ELF-1 (cell line): Measurements from ENCODE around the gene TNFRSF21.
"Not testable (repeated sequence)": the region's sequence is repeated elsewhere in the genome, so short reads cannot be mapped to it uniquely, and the experiment has no call there.

Source experiments
- DNase-seq: peaks from one replicate; pipeline ENCODE4 v3.0.0-alpha.2; 2016; ENCODE audit warnings: low read depth, low spot score

Gene TNFRSF21

DNA sequence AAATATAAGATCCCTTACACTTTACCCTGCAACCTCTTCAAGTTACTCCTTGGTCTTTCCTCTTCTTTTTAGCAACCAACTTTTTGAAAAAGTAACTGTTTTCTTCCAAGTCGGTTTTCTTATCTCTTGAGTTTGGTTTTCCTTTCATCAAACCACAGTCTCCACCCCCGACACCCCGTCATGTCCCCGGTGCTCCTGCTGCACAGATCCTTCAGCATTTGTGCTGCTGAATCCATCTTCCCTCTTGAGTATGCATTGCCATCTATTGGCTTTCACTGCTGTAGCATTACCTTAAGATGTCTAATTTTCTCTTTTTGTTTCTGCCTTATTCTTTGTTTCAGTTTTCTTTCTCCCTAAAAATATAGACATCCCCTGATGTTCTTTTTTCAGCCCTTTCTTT, 11.9 kb upstream of the TNFRSF21 start:
- no peak for DNase-seq

- DNase-seq, result no peak
These were observed 10.2 kb upstream of the TNFRSF21 start for GRCh38 chr6:47319867-47320266.

- DNase-seq, result no peak
These were observed 9.7 kb upstream of the TNFRSF21 start for GRCh38 chr6:47319382-47319781.

- DNase-seq, result no peak
These were observed 8.7 kb upstream of the TNFRSF21 start for GRCh38 chr6:47318236-47318989.

GRCh38 chr6:47315181-47315580, 5.5 kb upstream of the TNFRSF21 start:
- DNase-seq, result not testable (repeated sequence)

- no peak for DNase-seq
These were observed 401 bp upstream of the TNFRSF21 start for GRCh38 chr6:47310131-47310480.

DNA sequence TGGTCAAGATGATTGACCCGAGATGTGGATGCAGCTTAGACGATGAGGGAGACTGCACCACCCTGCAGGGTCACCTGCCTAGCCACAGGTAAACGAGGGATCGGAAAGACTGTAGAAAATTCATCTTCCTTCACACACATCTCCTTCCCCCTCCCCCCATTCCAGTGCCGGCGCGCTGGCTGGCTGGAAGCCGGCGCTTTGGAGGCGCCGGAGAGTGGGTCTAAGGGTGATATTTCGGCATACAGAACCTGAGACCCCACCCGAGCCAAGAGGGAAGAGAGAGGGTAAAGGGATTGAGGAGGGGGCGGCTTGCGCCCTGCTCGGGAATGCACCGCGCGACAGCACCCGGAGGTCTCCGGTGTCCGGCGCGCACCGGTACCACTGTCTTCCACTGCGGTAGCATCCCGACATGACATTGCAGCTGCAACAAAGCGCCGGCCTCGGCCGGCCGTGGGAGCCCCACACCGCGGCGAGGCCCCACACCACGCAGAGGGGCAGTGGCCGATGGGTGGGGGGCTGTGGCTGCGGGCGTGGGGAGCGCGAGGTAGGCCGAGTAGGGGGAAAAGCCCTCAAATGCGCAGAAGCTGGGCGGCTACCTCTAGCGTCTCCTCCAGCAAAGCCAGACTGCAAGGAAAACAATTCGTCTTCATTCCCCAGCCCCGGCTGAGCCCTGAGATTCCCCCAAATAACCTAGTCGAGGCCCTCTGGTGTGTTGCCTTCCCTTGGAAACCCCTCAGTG, 984 bp downstream of the TNFRSF21 start:
- DNase-seq, result peak; percentile 57

DNA sequence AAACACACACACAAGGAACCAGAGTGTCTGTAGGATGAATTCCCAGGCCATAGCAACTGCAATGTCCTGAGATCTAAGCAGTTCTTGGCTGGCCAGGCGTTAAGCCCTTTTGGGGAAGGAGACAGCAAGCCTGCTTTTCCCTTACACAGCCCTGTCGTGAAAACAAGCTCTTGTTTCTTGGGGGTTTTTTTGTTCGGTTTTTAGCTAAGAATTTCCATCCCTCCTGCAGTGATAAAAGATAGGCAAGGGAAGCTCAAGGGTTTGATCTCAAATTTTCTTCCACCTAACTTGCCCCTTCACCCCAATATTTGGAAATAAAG, 1.5 kb downstream of the TNFRSF21 start:
- no peak for DNase-seq

DNA sequence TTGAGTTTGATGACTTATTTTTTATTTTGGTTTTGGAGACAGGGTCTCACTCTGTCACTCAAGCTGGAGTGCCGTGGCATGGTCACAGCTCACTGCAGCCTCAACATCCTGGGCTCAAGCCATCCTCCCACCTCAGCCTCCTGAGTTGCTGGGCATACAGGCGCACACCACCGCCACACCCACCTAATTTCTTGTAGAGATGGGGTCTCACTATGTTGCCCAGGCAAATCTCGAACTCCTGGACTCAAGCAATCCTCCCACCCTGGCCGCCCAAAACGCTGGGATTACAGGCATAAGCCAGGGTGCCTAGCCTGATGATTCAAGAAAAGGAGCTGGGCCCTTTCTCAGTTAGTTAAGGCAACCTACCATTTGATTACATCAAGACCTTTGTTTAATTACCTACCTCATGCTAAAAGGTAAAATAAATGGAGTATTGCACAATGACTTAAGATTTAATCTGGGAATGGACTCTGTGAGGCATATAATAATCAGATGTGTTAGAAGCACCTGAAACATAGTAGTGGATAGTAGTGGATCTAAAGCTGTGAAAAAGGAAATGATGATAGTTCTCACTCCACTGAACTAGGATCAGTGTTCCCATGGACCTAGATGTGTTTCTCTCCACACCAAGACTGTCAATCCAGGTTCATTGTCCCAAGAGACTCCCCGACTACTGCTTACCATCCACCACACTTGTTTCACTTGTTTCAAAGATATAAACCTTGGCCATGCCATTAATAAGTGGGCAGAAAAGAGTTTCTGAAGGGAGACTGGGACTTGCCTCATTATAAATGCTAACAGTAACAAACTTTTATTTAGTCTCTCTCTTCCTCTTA, 2.1 kb downstream of the TNFRSF21 start:
- no peak for DNase-seq

GRCh38 chr6:47306887-47307286, 2.8 kb downstream of the TNFRSF21 start:
- no peak for DNase-seq

DNA sequence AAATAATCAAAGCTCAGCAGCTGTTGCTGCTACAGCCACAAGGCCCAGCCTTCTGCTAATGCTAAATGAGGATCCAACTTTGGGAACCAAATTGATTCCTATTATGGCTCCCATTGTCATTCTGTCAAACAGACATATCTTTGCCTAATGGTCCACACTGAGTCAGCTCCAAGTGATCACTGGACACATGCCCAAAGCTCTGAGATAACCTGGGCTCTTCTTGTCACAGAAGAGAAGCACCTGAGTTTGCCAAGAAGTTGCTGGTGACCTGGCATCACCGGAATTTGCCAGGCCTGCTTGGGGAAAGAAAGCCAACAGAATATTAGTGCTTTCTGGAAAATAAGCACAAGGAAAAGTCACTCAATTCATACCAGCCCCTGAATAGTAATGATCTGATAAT, 5.8 kb downstream of the TNFRSF21 start:
- no peak for DNase-seq

GRCh38 chr6:47303342-47303741, 6.4 kb downstream of the TNFRSF21 start:
- DNase-seq, result no peak

GRCh38 chr6:47302043-47302442, 7.7 kb downstream of the TNFRSF21 start:
- no peak for DNase-seq

GRCh38 chr6:47301441-47301840, 8.3 kb downstream of the TNFRSF21 start:
- DNase-seq, result no peak

- no peak for DNase-seq
These were observed 9.3 kb downstream of the TNFRSF21 start for GRCh38 chr6:47300417-47300816.

DNA sequence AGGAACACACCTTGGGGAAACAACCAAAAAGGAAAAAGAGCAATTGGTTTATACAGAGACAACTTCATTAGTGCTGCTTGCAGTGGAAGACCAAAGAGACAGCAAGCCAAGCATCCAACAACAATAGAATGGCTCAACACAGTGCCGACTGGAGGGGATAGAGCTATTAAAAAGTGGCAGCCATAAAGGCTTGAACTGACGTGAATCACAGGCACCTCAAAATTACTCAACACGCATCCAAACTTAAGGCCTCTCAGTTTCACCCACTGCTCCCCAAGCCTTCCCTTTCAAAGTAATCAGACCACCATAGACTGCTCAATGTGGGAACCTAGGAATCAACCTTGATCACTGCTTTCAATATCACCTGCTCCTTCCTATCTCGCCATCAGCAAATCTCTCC, 9.7 kb downstream of the TNFRSF21 start:
- DNase-seq, result no peak

DNA sequence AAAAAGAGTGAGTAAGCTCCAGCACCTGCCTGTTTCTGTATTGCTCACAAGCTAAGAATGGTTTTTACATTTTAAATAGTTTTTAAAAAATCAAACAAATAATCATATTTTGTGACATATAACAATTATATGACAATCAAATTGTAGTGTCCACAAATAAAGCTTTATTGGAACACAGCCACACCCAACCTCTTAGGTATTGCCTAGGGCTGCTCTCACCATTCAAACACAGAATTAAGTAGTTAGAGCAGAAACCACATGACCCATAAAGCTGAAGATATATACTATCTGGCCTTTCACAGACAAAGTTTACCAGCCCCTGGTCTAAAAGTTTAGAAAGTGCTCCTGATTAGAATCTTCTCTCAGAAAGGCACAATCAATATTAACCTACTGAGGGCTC, 11.2 kb downstream of the TNFRSF21 start:
- no peak for DNase-seq

DNA sequence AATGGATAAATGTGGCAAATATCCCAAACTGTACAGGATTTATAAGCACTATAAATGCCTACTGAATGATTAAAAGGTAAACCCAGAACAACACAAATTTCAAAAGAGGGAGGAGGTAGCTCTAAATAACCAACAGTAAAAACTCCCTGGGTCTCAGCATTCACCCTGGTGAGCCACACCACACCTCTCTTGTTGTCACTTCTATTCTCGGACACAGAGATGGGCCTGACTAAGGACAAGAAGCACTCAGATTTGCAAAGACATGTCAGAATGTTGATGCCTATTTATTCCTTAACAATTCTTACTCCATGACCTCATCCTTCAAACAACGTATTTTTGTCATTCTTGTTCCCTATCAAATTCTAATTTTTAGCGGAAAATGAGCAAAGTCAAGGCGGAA, 14.7 kb downstream of the TNFRSF21 start:
- DNase-seq, result no peak

- no peak for DNase-seq
These were observed 16.8 kb downstream of the TNFRSF21 start for GRCh38 chr6:47292944-47293343.

DNA sequence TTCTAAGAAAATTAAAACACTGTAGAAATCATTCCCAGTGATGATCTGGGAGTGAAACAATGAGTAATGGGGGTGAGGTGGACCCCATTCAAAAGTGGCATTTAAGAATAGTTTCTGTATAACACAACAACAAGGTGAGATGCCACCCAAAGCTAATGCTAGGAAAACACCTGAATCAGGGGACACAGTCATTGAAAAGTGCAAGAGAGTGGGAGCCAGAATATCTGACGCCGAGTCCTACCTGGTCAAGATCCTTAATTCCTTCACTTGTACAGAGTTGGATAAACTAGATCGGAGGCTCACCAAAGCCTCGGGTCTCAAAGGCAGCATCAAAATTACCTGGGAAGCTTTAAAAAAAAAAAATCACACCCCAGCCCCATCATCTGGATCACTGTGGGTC, 17.7 kb downstream of the TNFRSF21 start:
- no peak for DNase-seq

GRCh38 chr6:47290124-47290834, 19.4 kb downstream of the TNFRSF21 start:
- DNase-seq, result no peak
